Thyroid gland (tissue), 4 donors: Measurements from ENCODE around the gene PCBP4. TPM values are rescaled to one million over a fixed set of nuclear protein-coding genes. Genes with fewer than 3 reads are reported as not detected.

ENCODE experiments used
- DNase-seq, 2 donors: peaks; one replicate each; pipeline ENCODE4 v3.0.0-alpha.2; 2019
- H3K27ac ChIP-seq, 3 donors: fragments of 200-600 bp; sonication (generic); 1 replicate in 2 of 3; 2 replicates in 1 of 3; pipeline ENCODE4 v1.5.1; 2016 to 2019; ENCODE audit warnings: mild to moderate bottlenecking in 1 of 3, moderate library complexity in 1 of 3
- H3K27me3 ChIP-seq: fragments of 200-600 bp; sonication (generic); one replicate; pipeline ENCODE4 v1.5.1; 2019
- H3K36me3 ChIP-seq, 2 donors: fragments of 200-600 bp; sonication (generic); one replicate each; pipeline ENCODE4 v1.5.1; 2016 to 2019
- H3K4me1 ChIP-seq, 2 donors: fragments of 200-600 bp; sonication (generic); one replicate each; pipeline ENCODE4 v1.5.1; 2017 to 2019
- H3K4me3 ChIP-seq, 3 donors: fragments of 200-600 bp; sonication (generic); replicated peaks in 1 of 3; 1 replicate in 2 of 3; 2 replicates in 1 of 3; pipeline ENCODE4 v1.5.1; 2016; ENCODE audit warnings: mild to moderate bottlenecking in 1 of 3
- H3K9me3 ChIP-seq: fragments of 200-600 bp; sonication (generic); one replicate; pipeline ENCODE4 v1.5.1; 2017
- CTCF ChIP-seq, 6 experiments: fragments of 200-600 bp in 3 of 6; fragments of 450-650 bp in 3 of 6; sonication (generic) in 3 of 6; IDR thresholded peaks; one replicate each; pipeline ENCODE4 v1.5.1; 2016 to 2019; ENCODE audit warnings: antibody characterized with exemption in 6 of 6, mild to moderate bottlenecking in 2 of 6, inconsistent platforms in 1 of 6, moderate library complexity in 1 of 6
- POLR2A ChIP-seq, 2 donors: fragments of 450-650 bp; IDR thresholded peaks; one replicate each; pipeline ENCODE4 v1.6.1; 2017; ENCODE audit warnings: antibody characterized with exemption in 2 of 2, mild to moderate bottlenecking in 2 of 2, moderate library complexity in 1 of 2
- WGBS, 2 donors: methylation state at CpG; one replicate each; pipeline ENCODE4 v1.1.5; 2017; 5-methylcytosine and 5-hydroxymethylcytosine counted together
- intact Hi-C: fragments of 100-400 bp; cut with DNase I; formaldehyde crosslinking; loops from one replicate; pipeline ENCODE4 v1.15.1; 2023
- total RNA-seq, 4 donors: library from RNA; depleted of rRNA; stranded (reverse); fragments of >200 nt; gene quantifications; one replicate each; pipeline ENCODE4 v1.2.3, GENCODE V29; 2016

The PCBP4 gene
- total RNA-seq, 4 donors from 2014 or later = 22.2 to 66.2 (median 41.1) TPM

GRCh38 chr3:51946796-51947195 is 20.5 kb downstream of the PCBP4 start:
- TF ChIP-seq CTCF (IDR thresholded peaks at IDR 0.05) (no peak), POLR2A (IDR thresholded peaks at IDR 0.05) (no peak)
- no peak for DNase-seq
- H3K4me1 ChIP-seq = peaks cover 13 to 14% of the 10 kb centered on the region in 2 donors

GRCh38 chr3:51945926-51946705 is 21.1 kb downstream of the PCBP4 start:
- intact Hi-C loops = no loop called here
- no peak for DNase-seq
- 93 to 94% methylated on average over 13 to 14 of the region's 14 CpGs for WGBS, 2 donors
- H3K27ac ChIP-seq = no peak overlapping the region
- no peaks in the 10 kb centered on the region for H3K36me3 ChIP-seq
- no peak overlapping the region for H3K4me3 ChIP-seq
- peaks cover 17% of the 10 kb centered on the region in 2 donors for H3K4me1 ChIP-seq
- H3K9me3 ChIP-seq = no peaks in the 10 kb centered on the region
- TF ChIP-seq POLR2A (IDR thresholded peaks at IDR 0.05) (no peak), CTCF (IDR thresholded peaks at IDR 0.05) (no peak)
- no peaks in the 10 kb centered on the region for H3K27me3 ChIP-seq

More at GRCh38 chr3:51946796-51947195, 20.5 kb downstream of the PCBP4 start:
- no peak overlapping the region for H3K4me3 ChIP-seq
- H3K27me3 ChIP-seq = no peaks in the 10 kb centered on the region
- H3K36me3 ChIP-seq = no peaks in the 10 kb centered on the region
- no peak overlapping the region for H3K27ac ChIP-seq
- intact Hi-C loops = no loop called here
- WGBS, 2 donors = 79 to 84% methylated on average over 4 of the region's 4 CpGs
- no peaks in the 10 kb centered on the region for H3K9me3 ChIP-seq

GRCh38 chr3:51945031-51945840 is 22.0 kb downstream of the PCBP4 start:
- peaks cover 23 to 24% of the 10 kb centered on the region in 2 donors for H3K4me1 ChIP-seq
- no peaks in the 10 kb centered on the region for H3K9me3 ChIP-seq
- no peaks in the 10 kb centered on the region for H3K27me3 ChIP-seq
- H3K36me3 ChIP-seq = no peaks in the 10 kb centered on the region
- intact Hi-C loops = no loop called here
- 90 to 92% methylated on average over 16 to 18 of the region's 18 CpGs for WGBS, 2 donors
- TF ChIP-seq CTCF (IDR thresholded peaks at IDR 0.05) = no peak
- no peak for TF ChIP-seq POLR2A (IDR thresholded peaks at IDR 0.05)
- H3K4me3 ChIP-seq = no peak overlapping the region
- H3K27ac ChIP-seq = no peak overlapping the region
- no peak for DNase-seq

- Histone ChIP-seq H3K27ac (no peak overlapping the region), H3K36me3 (no peaks in the 10 kb centered on the region), H3K4me1 (peaks cover 23 to 24% of the 10 kb centered on the region in 2 donors), H3K9me3 (no peaks in the 10 kb centered on the region), H3K27me3 (no peaks in the 10 kb centered on the region), H3K4me3 (no peak overlapping the region)
- intact Hi-C loops = loop anchor here (5.0 kb wide), 2 partner anchors 33 to 113 kb away; partner anchors contain the start of genes ABHD14A and DUSP7
- no peak for DNase-seq
- TF ChIP-seq CTCF (IDR thresholded peaks at IDR 0.05) (no peak), POLR2A (IDR thresholded peaks at IDR 0.05) (no peak)
- 87 to 88% methylated on average over 9 to 11 of the region's 11 CpGs for WGBS, 2 donors
Measured at GRCh38 chr3:51944451-51945021, 22.7 kb downstream of the PCBP4 start.
